GM21576 (cell line): Measurements from ENCODE around the gene MROH2A.

Experiments
- ATAC-seq: cut with Tn5 transposase; IDR thresholded peaks from one replicate; pipeline ENCODE4 v1.9.1; 2021; ENCODE audit warnings: mild to moderate bottlenecking, moderate library complexity; ENCODE audit not compliant: unreplicated experiment

Gene MROH2A

GRCh38 chr2:233833345-233833744 lies 55.2 kb downstream of the MROH2A start:
- ATAC-seq = no peak

- ATAC-seq = no peak
Observed at GRCh38 chr2:233835230-233836186, 57.4 kb downstream of the MROH2A start.

- ATAC-seq = no peak
Observed at GRCh38 chr2:233836359-233836758, 58.2 kb downstream of the MROH2A start.

GRCh38 chr2:233837694-233838229 lies 59.6 kb downstream of the MROH2A start:
- no peak for ATAC-seq

GRCh38 chr2:233838251-233838650 lies 60.1 kb downstream of the MROH2A start:
- no peak for ATAC-seq

GRCh38 chr2:233838726-233839446 lies 60.8 kb downstream of the MROH2A start:
- ATAC-seq = no peak

- no peak for ATAC-seq
Observed at GRCh38 chr2:233839447-233839820, 61.3 kb downstream of the MROH2A start.

- ATAC-seq = no peak
Observed at GRCh38 chr2:233840520-233840919, 62.4 kb downstream of the MROH2A start.

GRCh38 chr2:233841183-233841582 lies 63.1 kb downstream of the MROH2A start:
- ATAC-seq = no peak

GRCh38 chr2:233844064-233844807 lies 66.1 kb downstream of the MROH2A start:
- ATAC-seq = no peak

GRCh38 chr2:233844836-233845235 lies 66.7 kb downstream of the MROH2A start:
- ATAC-seq = no peak

GRCh38 chr2:233845301-233846060 lies 67.4 kb downstream of the MROH2A start:
- ATAC-seq = no peak

- ATAC-seq = no peak
Observed at GRCh38 chr2:233846387-233847247, 68.5 kb downstream of the MROH2A start.

GRCh38 chr2:233847248-233847898 lies 69.2 kb downstream of the MROH2A start:
- no peak for ATAC-seq

GRCh38 chr2:233848276-233848675 lies 70.1 kb downstream of the MROH2A start:
- ATAC-seq = no peak

GRCh38 chr2:233849607-233850271 lies 71.6 kb downstream of the MROH2A start:
- no peak for ATAC-seq

GRCh38 chr2:233850745-233851144 lies 72.6 kb downstream of the MROH2A start:
- no peak for ATAC-seq

- no peak for ATAC-seq
Observed at GRCh38 chr2:233851169-233851568, 73.0 kb downstream of the MROH2A start.
